HepG2 (cell line): ENCODE results near the gene GPN2. TPM values are rescaled to one million over a fixed set of nuclear protein-coding genes. Genes with fewer than 3 reads are reported as not detected.

Experiments
- CENPX ChIP-seq: sonication (generic); formaldehyde crosslinking; IDR thresholded peaks from 2 replicates; pipeline ENCODE4 v1.9.0; 2021; ENCODE audit warnings: mild to moderate bottlenecking, missing genetic modification reagents, moderate library complexity
- CERS6 ChIP-seq: sonication (generic); formaldehyde crosslinking; IDR thresholded peaks from 2 replicates; pipeline ENCODE4 v1.5.0; 2020; ENCODE audit warnings: missing genetic modification reagents
- ETS1 ChIP-seq: sonication (generic); formaldehyde crosslinking; IDR thresholded peaks from 2 replicates; pipeline ENCODE4 v1.4.0; 2020; ENCODE audit warnings: missing genetic modification reagents
- HNRNPL ChIP-seq: fragments of 200-400 bp; formaldehyde crosslinking; IDR thresholded peaks from 2 replicates; pipeline ENCODE4 v1.6.1; 2017; ENCODE audit warnings: mild to moderate bottlenecking, low read depth, low read length
- HOXA5 ChIP-seq: sonication (generic); formaldehyde crosslinking; IDR thresholded peaks from 2 replicates; pipeline ENCODE4 v1.4.0; 2020; ENCODE audit warnings: missing genetic modification reagents
- IKZF4 ChIP-seq: sonication (generic); formaldehyde crosslinking; IDR thresholded peaks from 2 replicates; pipeline ENCODE4 v1.5.1; 2020; ENCODE audit warnings: borderline replicate concordance, mild to moderate bottlenecking, low read depth, missing genetic modification reagents; ENCODE audit errors: not compliant biosample characterization
- ISL2 ChIP-seq: sonication (generic); formaldehyde crosslinking; IDR thresholded peaks from 2 replicates; pipeline ENCODE4 v1.5.0; 2020; ENCODE audit warnings: missing genetic modification reagents
- KLF9 ChIP-seq: IDR thresholded peaks from 2 replicates; pipeline ENCODE4 v1.6.1; 2016; ENCODE audit warnings: low read depth
- PHB2 ChIP-seq: fragments of 450-650 bp; IDR thresholded peaks from 2 replicates; pipeline ENCODE4 v1.6.1; 2018; ENCODE audit not compliant: partially characterized antibody
- RFXANK ChIP-seq: IDR thresholded peaks from 2 replicates; pipeline ENCODE4 v1.6.1; 2016
- SPEN ChIP-seq: sonication (generic); formaldehyde crosslinking; IDR thresholded peaks from 2 replicates; pipeline ENCODE4 v1.5.1; 2020; ENCODE audit warnings: low read depth, mild to moderate bottlenecking, missing genetic modification reagents
- TARDBP ChIP-seq: sonication (generic); formaldehyde crosslinking; IDR thresholded peaks from 2 replicates; pipeline ENCODE4 v1.8.0; 2022; ENCODE audit warnings: mild to moderate bottlenecking, missing genetic modification reagents
- WIZ ChIP-seq: sonication (generic); formaldehyde crosslinking; IDR thresholded peaks from 2 replicates; pipeline ENCODE4 v1.5.1; 2020; ENCODE audit warnings: mild to moderate bottlenecking, missing genetic modification reagents
- ZBTB7A ChIP-seq: sonication (generic); formaldehyde crosslinking; IDR thresholded peaks from 2 replicates; pipeline ENCODE4 v1.8.0; 2022; ENCODE audit warnings: mild to moderate bottlenecking, missing genetic modification reagents
- ZBTB8A ChIP-seq: sonication (generic); formaldehyde crosslinking; IDR thresholded peaks from 2 replicates; pipeline ENCODE4 v1.4.0; 2020; ENCODE audit warnings: mild to moderate bottlenecking, low read depth, missing genetic modification reagents, borderline replicate concordance
- ZFP36L2 ChIP-seq: sonication (generic); formaldehyde crosslinking; IDR thresholded peaks from 2 replicates; pipeline ENCODE4 v1.4.0; 2020; ENCODE audit warnings: missing genetic modification reagents
- ZNF20 ChIP-seq: sonication (generic); formaldehyde crosslinking; IDR thresholded peaks from 2 replicates; pipeline ENCODE4 v1.4.0; 2020; ENCODE audit warnings: mild to moderate bottlenecking, moderate library complexity, missing genetic modification reagents
- ZNF589 ChIP-seq: sonication (generic); formaldehyde crosslinking; conservative IDR thresholded peaks from 2 replicates; pipeline ENCODE4 v1.8.0; 2022; ENCODE audit warnings: mild to moderate bottlenecking, moderate library complexity, missing genetic modification reagents
- ZNF687 ChIP-seq: sonication (generic); formaldehyde crosslinking; IDR thresholded peaks from 2 replicates; pipeline ENCODE4 v1.5.1; 2020; ENCODE audit warnings: mild to moderate bottlenecking, missing genetic modification reagents, moderate library complexity
- ZNF766 ChIP-seq: sonication (generic); formaldehyde crosslinking; IDR thresholded peaks from 2 replicates; pipeline ENCODE4 v1.5.0; 2020; ENCODE audit warnings: missing genetic modification reagents, borderline replicate concordance
- polyA plus RNA-seq, 8 experiments: library from polyadenylated mRNA; depleted of rRNA in 3 of 8; stranded (reverse) in 7 of 8; unstranded in 1 of 8; fragments of >200 nt; fragmentation: Illumina TruSeq in 4 of 8; extraction: Trizol in 4 of 8; gene quantifications; 2 replicates each; pipeline versions ENCODE4 v1.2.1 to v1.2.3, GENCODE V29; 2011 to 2016; ENCODE audit warnings: low read depth in 4 of 8, missing spikeins in 1 of 8, mixed read lengths in 1 of 8; ENCODE audit not compliant: insufficient read depth in 1 of 8
- total RNA-seq, 5 experiments: library from RNA; depleted of rRNA; stranded (reverse); fragments of >200 nt; fragmentation: Illumina TruSeq; extraction: Trizol; gene quantifications; 2 replicates each; pipeline ENCODE4 v1.2.3, GENCODE V29; 2016; ENCODE audit warnings: low read depth in 1 of 5
- TF ChIP-seq, protein P1 (sequence below): sonication (generic); formaldehyde crosslinking; IDR thresholded peaks from 2 replicates; pipeline ENCODE4 v1.8.1; 2023; ENCODE audit warnings: mild to moderate bottlenecking, missing genetic modification reagents

The GPN2 gene
- total and polyA plus RNA-seq, 2 of the 13 experiments (the other 11 are each of a cell fraction or from before 2014, with no cell fraction given): 19.3 to 38.9 TPM

GRCh38 chr1:26864610-26865480 lies 25.2 kb downstream of the GPN2 start (continued):
- TF ChIP-seq, protein P1, sequence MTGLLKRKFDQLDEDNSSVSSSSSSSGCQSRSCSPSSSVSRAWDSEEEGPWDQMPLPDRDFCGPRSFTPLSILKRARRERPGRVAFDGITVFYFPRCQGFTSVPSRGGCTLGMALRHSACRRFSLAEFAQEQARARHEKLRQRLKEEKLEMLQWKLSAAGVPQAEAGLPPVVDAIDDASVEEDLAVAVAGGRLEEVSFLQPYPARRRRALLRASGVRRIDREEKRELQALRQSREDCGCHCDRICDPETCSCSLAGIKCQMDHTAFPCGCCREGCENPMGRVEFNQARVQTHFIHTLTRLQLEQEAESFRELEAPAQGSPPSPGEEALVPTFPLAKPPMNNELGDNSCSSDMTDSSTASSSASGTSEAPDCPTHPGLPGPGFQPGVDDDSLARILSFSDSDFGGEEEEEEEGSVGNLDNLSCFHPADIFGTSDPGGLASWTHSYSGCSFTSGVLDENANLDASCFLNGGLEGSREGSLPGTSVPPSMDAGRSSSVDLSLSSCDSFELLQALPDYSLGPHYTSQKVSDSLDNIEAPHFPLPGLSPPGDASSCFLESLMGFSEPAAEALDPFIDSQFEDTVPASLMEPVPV: peak; percentile 80
- TF ChIP-seq SPEN (CRISPR knock-in tag) (peak; percentile 87), HOXA5 (CRISPR knock-in tag) (peak; percentile 72; the same call in 1 of the 2 replicates), HNRNPL (no peak), ZNF589 (CRISPR knock-in tag) (no peak), KLF9 (CRISPR knock-in tag) (no peak), ETS1 (CRISPR knock-in tag) (no peak), ZNF20 (peak; percentile 79; the same call in 1 of the 2 replicates), ZNF766 (CRISPR knock-in tag) (peak; percentile 90), ZBTB7A (no peak; the same call in 1 of the 2 replicates), ZBTB8A (CRISPR knock-in tag) (no peak), TARDBP (CRISPR knock-in tag) (peak; percentile 40; the same call in 1 of the 2 replicates), WIZ (no peak), PHB2 (no peak), IKZF4 (CRISPR knock-in tag) (peak; percentile 26), CERS6 (CRISPR knock-in tag) (no peak), ZFP36L2 (CRISPR knock-in tag) (no peak), CENPX (no peak), RFXANK (peak; percentile 50; the same call in 1 of the 2 replicates), ISL2 (CRISPR knock-in tag) (peak; percentile 72; the same call in 1 of the 2 replicates), ZNF687 (CRISPR knock-in tag) (peak; percentile 93)
